Ascending aorta (tissue), 2 donors: ENCODE results near the gene MYO1B. TPM values are rescaled to one million over a fixed set of nuclear protein-coding genes. Genes with fewer than 3 reads are reported as not detected.

Experiments used
- DNase-seq, 2 donors: peaks; one replicate each; pipeline ENCODE4 v3.0.0-alpha.2; 2019; ENCODE audit warnings: low spot score in 2 of 2
- H3K27ac ChIP-seq, 2 donors: fragments of 200-600 bp; sonication (generic); one replicate each; pipeline ENCODE4 v1.5.1; 2016 to 2017; ENCODE audit warnings: mild to moderate bottlenecking in 1 of 2
- H3K27me3 ChIP-seq: fragments of 200-600 bp; sonication (generic); one replicate; pipeline ENCODE4 v1.5.1; 2017
- H3K36me3 ChIP-seq, 2 donors: fragments of 200-600 bp; sonication (generic); one replicate each; pipeline ENCODE4 v1.5.1; 2016
- H3K4me1 ChIP-seq, 2 donors: fragments of 200-600 bp; sonication (generic); one replicate each; pipeline ENCODE4 v1.5.1; 2016 to 2017; ENCODE audit warnings: mild to moderate bottlenecking in 1 of 2
- H3K4me3 ChIP-seq, 2 donors: fragments of 200-600 bp; sonication (generic); one replicate each; pipeline ENCODE4 v1.5.1; 2016 to 2017; ENCODE audit warnings: mild to moderate bottlenecking in 1 of 2
- H3K9me3 ChIP-seq, 2 donors: fragments of 200-600 bp; sonication (generic); one replicate each; pipeline ENCODE4 v1.5.1; 2016
- intact Hi-C: fragments of 100-400 bp; cut with DNase I; formaldehyde crosslinking; loops from one replicate; pipeline ENCODE4 v1.15.1; 2023
- total RNA-seq: library from RNA; depleted of rRNA; stranded (reverse); fragments of >200 nt; gene quantifications from one replicate; pipeline ENCODE4 v1.1.0, GENCODE V29; 2016
- TF ChIP-seq, protein P1 (sequence below), 3 experiments: fragments of 200-600 bp in 2 of 3; fragments of 450-650 bp in 1 of 3; sonication (generic) in 2 of 3; IDR thresholded peaks; one replicate each; pipeline ENCODE4 v1.5.1; 2016 to 2019; ENCODE audit warnings: antibody characterized with exemption in 3 of 3, mild to moderate bottlenecking in 1 of 3, moderate library complexity in 1 of 3

Gene MYO1B
- total RNA-seq, 1 donor from 2014 or later, result 27.4 TPM

DNA sequence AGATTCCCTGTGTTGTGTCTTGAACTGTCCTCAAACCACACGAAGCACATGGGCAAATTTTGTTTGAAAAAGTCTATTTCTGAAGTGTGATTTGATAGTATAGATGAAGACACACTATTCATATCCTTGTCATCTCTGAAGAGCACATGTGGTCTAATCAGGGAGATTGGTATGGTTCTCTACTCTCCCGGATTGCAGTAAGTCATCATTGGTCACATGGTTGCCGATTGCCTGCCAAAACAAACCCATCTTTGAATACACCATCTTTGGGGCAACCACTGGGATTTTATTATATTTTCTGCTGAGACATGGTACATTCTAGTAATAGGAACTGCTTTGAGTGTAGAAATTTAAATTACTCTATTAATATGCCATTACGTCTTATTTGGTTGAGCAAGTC, 186.9 kb downstream of the MYO1B start:
- Histone ChIP-seq H3K4me3 (no peak overlapping the region), H3K36me3 (no peaks in the 10 kb centered on the region), H3K9me3 (no peaks in the 10 kb centered on the region), H3K4me1 (no peaks in the 10 kb centered on the region), H3K27me3 (no peaks in the 10 kb centered on the region), H3K27ac (no peak overlapping the region)
- TF ChIP-seq, protein P1, sequence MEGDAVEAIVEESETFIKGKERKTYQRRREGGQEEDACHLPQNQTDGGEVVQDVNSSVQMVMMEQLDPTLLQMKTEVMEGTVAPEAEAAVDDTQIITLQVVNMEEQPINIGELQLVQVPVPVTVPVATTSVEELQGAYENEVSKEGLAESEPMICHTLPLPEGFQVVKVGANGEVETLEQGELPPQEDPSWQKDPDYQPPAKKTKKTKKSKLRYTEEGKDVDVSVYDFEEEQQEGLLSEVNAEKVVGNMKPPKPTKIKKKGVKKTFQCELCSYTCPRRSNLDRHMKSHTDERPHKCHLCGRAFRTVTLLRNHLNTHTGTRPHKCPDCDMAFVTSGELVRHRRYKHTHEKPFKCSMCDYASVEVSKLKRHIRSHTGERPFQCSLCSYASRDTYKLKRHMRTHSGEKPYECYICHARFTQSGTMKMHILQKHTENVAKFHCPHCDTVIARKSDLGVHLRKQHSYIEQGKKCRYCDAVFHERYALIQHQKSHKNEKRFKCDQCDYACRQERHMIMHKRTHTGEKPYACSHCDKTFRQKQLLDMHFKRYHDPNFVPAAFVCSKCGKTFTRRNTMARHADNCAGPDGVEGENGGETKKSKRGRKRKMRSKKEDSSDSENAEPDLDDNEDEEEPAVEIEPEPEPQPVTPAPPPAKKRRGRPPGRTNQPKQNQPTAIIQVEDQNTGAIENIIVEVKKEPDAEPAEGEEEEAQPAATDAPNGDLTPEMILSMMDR (IDR thresholded peaks at IDR 0.05), result no peak
- DNase-seq, result no peak
- intact Hi-C loops, result no loop called here

DNA sequence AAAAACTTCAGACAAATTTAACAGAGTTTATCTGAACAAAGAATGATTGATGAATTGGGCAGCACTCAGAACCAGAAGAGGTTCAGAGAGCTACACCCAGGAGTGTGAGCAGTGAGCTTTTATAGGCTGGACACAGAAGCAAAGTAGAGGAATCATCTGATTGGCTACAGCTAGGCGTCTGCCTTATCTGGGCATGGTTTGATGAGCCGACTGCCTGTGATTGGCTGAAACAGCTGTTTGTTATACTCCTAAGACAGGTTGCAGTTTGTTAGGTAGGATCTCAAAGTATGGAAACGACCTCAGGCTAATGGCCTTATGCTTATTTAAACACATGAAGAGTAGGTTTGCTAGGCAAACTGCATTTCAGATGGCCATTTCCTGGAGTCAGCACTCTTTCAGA, 188.9 kb downstream of the MYO1B start:
- Histone ChIP-seq H3K4me1 (no peaks in the 10 kb centered on the region), H3K4me3 (no peak overlapping the region), H3K27me3 (no peaks in the 10 kb centered on the region), H3K36me3 (no peaks in the 10 kb centered on the region), H3K27ac (no peak overlapping the region), H3K9me3 (no peaks in the 10 kb centered on the region)
- TF ChIP-seq, protein P1 (IDR thresholded peaks at IDR 0.05), result no peak
- intact Hi-C loops, result no loop called here
- no peak for DNase-seq

DNA sequence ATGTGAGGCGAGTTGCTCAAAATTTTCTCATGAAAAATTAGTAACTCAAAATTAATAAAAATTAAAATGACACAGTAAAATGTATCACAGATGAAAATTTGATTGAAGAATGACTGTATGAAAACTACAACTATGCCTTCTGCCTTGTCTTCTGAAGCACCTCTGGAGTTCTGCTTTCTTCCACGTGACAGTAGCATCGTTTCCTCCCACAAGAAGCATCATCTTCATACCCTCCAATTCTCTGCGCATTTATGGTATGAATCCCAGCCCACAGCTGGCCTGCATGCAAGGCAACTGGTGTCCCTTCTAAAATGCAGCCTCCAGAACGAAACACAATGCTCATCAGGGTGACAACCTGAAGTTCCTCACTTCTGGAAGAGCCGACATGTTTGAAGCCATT, 189.9 kb downstream of the MYO1B start:
- H3K36me3 ChIP-seq, result no peaks in the 10 kb centered on the region
- TF ChIP-seq, protein P1 (IDR thresholded peaks at IDR 0.05), result no peak
- H3K27ac ChIP-seq, result no peak overlapping the region
- intact Hi-C loops, result no loop called here
- DNase-seq, result no peak
- H3K9me3 ChIP-seq, result no peaks in the 10 kb centered on the region
- no peaks in the 10 kb centered on the region for H3K4me1 ChIP-seq
- no peak overlapping the region for H3K4me3 ChIP-seq
- no peaks in the 10 kb centered on the region for H3K27me3 ChIP-seq

DNA sequence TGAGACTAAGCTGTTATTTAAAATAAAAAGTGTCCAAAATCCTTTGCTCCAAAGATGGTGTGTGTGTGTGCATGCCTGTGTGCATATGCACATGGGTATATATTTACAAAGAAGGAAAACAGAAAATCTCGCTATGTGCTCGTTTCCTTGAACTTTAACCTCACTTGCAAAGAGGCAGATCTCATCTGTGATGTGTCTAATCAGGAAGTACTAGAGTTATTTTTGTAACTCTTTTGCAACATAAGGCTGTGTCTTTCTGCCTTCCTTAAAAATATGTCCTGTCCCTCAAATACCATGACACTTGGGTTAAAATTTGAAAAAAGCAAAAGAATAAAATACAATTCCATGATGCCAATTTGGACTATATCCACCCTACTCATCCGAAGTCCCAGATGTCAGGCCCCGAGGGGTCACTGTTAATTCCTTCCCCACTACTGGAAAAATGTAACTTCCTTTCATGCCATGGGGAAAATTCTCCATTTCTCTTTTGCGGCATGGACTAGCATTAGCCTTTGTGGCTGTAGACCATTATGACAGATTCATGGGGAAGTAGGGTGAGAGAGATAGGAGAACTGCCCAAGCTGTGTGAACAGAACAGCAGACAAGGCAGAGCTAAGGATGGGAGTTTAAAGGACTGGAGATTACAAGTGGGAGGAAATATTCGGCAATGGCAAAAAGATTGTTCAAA, 191.3 kb downstream of the MYO1B start:
- no peak overlapping the region for H3K27ac ChIP-seq
- intact Hi-C loops, result no loop called here
- no peaks in the 10 kb centered on the region for H3K27me3 ChIP-seq
- TF ChIP-seq, protein P1 (IDR thresholded peaks at IDR 0.05), result no peak
- H3K4me3 ChIP-seq, result no peak overlapping the region
- no peak for DNase-seq
- no peaks in the 10 kb centered on the region for H3K9me3 ChIP-seq
- no peaks in the 10 kb centered on the region for H3K36me3 ChIP-seq
- peaks cover 0 to under 1% of the 10 kb centered on the region in 2 donors for H3K4me1 ChIP-seq

DNA sequence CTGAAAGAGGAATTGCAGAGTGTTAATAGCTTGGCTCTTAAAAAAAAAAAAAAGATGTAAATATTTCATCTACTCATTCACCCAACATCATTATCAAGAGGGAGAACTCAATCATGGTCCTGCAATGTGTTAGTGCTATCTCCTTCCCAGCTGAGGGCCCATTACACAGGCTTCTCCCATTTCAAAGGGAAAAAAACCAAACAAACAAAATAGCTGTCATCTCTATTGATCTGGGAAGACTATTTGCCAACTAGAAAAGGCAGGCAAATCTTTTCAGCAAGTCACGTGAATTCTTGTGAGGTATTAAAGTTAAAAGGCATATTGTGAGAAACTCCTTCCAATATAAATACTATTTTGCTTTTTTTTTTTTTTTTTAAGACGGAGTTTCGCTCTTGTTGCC, 194.3 kb downstream of the MYO1B start:
- Histone ChIP-seq H3K27me3 (no peaks in the 10 kb centered on the region), H3K36me3 (no peaks in the 10 kb centered on the region), H3K9me3 (no peaks in the 10 kb centered on the region), H3K4me1 (peaks cover 0 to 5% of the 10 kb centered on the region in 2 donors), H3K27ac (no peak overlapping the region), H3K4me3 (no peak overlapping the region)
- intact Hi-C loops, result no loop called here
- no peak for DNase-seq
- TF ChIP-seq, protein P1 (IDR thresholded peaks at IDR 0.05), result no peak
